ENCODE measurements around the gene GUSB.
"Not testable (repeated sequence)": the region's sequence is repeated elsewhere in the genome, so short reads cannot be mapped to it uniquely, and the experiment has no call there.

GUSB gene

DNA sequence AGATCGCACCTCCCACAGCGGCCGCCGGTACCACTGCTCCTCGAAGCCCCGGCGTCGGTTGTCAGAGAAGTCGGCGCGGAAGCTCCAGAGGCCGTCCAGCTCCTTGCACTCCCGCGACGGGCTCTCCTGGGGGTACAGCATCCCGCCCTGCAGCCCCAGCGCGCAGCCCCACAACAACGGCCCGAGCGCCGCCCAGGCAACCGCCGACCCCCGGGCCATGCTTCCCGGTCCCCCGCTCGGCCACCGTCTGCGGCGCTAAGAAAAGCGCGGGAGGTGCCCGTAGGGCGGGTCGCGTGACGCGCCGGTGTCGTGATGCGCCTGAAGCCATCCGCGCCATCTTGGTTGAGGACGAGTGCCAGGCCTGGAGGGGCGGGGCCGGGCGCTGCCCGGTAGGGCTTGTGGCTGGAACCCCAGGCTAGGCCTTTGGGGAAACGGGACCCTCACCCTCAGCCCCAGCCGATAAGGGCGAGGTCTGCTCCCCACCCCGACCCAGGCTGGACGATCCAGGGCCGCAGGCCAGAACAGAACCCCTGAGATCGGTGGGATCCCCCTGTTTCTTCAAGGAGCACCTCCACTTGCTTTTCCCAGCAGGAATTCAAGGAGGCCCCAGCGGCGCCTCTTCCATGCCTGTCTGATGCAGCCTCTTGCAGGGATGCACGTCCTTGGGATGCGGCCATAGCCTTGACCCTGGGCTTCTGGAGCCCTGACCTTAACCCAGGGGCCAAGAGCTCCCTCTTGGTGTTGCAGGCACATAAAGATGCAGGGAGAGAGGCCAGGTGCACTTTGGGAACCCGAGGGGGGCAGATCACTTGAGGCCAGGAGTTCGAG lies at the start of gene GUSB:
Gene GUSB, minus strand, starts transcription at position 249 of the 828 bp plus-strand sequence. Its CDS starts 30 bp downstream, at position 219.
- peaks cover 8% of the 10 kb centered on the region for H3K4me1 Mint-ChIP-seq
- H3K36me3 Mint-ChIP-seq (ENCODE audit: insufficient read depth) = peaks cover 15% of the 10 kb centered on the region
- H3K27me3 Mint-ChIP-seq = no peaks in the 10 kb centered on the region
- peak; percentile 79 to 88 for DNase-seq (ENCODE audit: low spot score in 2 of 2)
- ATAC-seq (replicated peaks; ENCODE audit: extremely low read depth, poor library complexity, severe bottlenecking) = peak; percentile 70
- no peaks in the 10 kb centered on the region for H3K9me3 Mint-ChIP-seq
- H3K4me3 Mint-ChIP-seq = peak within 1 kb of the TSS; percentile 78
- peak within 1 kb of the TSS; percentile 94 for H3K27ac Mint-ChIP-seq (ENCODE audit: low read depth)

DNA sequence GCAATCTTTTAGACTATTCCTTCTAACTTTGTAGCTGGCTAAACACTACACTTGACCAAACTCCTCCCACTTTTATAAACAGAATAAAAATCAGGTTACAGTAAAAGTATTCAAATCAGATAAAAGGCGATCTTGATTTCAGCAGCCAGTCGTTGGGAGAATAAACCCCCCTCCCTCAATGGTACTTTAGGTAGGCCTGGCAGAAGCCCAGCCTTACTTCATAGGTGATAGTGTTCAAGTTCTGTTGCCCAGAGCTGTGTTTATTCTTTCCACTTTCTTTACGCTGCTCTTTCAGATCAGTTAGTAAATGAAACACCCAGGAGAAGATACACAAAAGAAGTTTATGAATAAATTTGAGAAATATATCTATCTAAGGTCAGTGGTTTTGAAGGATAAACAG lies 46.3 kb upstream of the GUSB start:
- H3K36me3 Mint-ChIP-seq (ENCODE audit: insufficient read depth); H3K27ac Mint-ChIP-seq (ENCODE audit: low read depth); H3K4me3 Mint-ChIP-seq: not testable (repeated sequence)

DNA sequence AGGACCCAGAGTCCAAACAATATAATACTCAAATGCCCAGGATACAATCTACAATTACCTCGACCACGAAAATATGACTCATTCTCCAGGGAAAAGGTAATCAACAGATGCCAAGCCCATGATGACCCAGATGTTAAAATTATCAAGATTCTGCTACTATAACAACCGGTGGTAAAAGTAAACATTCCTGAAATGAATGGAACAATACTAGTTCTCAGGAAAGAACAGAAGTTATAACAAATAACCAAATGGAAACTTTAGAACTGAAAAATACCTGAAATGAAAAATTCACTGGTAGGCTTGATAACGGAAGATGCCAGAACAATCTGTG lies 34.1 kb upstream of the GUSB start:
- Mint-ChIP-seq H3K4me3 (no peak overlapping the region), H3K27me3 (peaks cover 29% of the 10 kb centered on the region), H3K27ac (ENCODE audit: low read depth) (no peak overlapping the region), H3K9me3 (no peaks in the 10 kb centered on the region), H3K36me3 (ENCODE audit: insufficient read depth) (no peaks in the 10 kb centered on the region), H3K4me1 (no peaks in the 10 kb centered on the region)
- DNase-seq (ENCODE audit: low spot score in 2 of 2) (no peak), ATAC-seq (replicated peaks; ENCODE audit: extremely low read depth, poor library complexity, severe bottlenecking) (no peak)

More for the DNA sequence above, 46.3 kb upstream of the GUSB start:
- H3K9me3 Mint-ChIP-seq; H3K4me1 Mint-ChIP-seq; H3K27me3 Mint-ChIP-seq; DNase-seq (ENCODE audit: low spot score in 2 of 2); ATAC-seq (replicated peaks; ENCODE audit: extremely low read depth, poor library complexity, severe bottlenecking): not testable (repeated sequence)

- ATAC-seq (replicated peaks; ENCODE audit: extremely low read depth, poor library complexity, severe bottlenecking) = no peak
- Mint-ChIP-seq H3K27me3 (peaks cover 29% of the 10 kb centered on the region), H3K4me1 (no peaks in the 10 kb centered on the region), H3K27ac (ENCODE audit: low read depth) (no peak overlapping the region), H3K9me3 (no peaks in the 10 kb centered on the region), H3K4me3 (no peak overlapping the region), H3K36me3 (ENCODE audit: insufficient read depth) (no peaks in the 10 kb centered on the region)
- DNase-seq (ENCODE audit: low spot score in 2 of 2) = no peak
Measured at GRCh38 chr7:66015440-66016130, 33.6 kb upstream of the GUSB start.

GRCh38 chr7:66013938-66014337 lies 31.9 kb upstream of the GUSB start:
- H3K9me3 Mint-ChIP-seq = no peaks in the 10 kb centered on the region
- no peaks in the 10 kb centered on the region for H3K4me1 Mint-ChIP-seq
- H3K4me3 Mint-ChIP-seq = no peak overlapping the region
- ATAC-seq (replicated peaks; ENCODE audit: extremely low read depth, poor library complexity, severe bottlenecking) (no peak), DNase-seq (ENCODE audit: low spot score in 2 of 2) (no peak)
- H3K27me3 Mint-ChIP-seq = peaks cover 25% of the 10 kb centered on the region
- no peaks in the 10 kb centered on the region for H3K36me3 Mint-ChIP-seq (ENCODE audit: insufficient read depth)
- no peak overlapping the region for H3K27ac Mint-ChIP-seq (ENCODE audit: low read depth)

DNA sequence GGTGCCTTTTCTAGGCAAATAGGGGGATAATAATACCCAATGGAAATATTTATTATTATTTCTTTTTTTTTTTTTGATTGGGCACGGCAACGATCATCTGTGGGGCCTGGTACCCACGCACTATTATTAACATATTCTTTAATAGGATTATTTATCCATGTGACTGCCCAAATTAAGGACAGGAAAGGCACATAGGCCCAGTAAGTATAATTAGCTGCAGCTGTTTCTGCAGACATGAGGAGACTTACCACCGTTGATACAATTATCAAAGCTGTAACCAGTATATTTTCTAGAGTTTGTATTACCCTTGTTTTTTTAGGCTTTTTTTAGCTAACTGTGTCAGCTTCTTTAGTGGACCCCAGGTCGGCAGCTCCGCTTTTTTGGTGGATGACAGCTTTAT lies 25.2 kb upstream of the GUSB start:
- H3K9me3 Mint-ChIP-seq = no peaks in the 10 kb centered on the region
- ATAC-seq (replicated peaks; ENCODE audit: extremely low read depth, poor library complexity, severe bottlenecking) (no peak), DNase-seq (ENCODE audit: low spot score in 2 of 2) (no peak)
- no peaks in the 10 kb centered on the region for H3K4me1 Mint-ChIP-seq
- no peak overlapping the region for H3K27ac Mint-ChIP-seq (ENCODE audit: low read depth)
- no peaks in the 10 kb centered on the region for H3K27me3 Mint-ChIP-seq
- no peak overlapping the region for H3K4me3 Mint-ChIP-seq
- H3K36me3 Mint-ChIP-seq (ENCODE audit: insufficient read depth) = no peaks in the 10 kb centered on the region

DNA sequence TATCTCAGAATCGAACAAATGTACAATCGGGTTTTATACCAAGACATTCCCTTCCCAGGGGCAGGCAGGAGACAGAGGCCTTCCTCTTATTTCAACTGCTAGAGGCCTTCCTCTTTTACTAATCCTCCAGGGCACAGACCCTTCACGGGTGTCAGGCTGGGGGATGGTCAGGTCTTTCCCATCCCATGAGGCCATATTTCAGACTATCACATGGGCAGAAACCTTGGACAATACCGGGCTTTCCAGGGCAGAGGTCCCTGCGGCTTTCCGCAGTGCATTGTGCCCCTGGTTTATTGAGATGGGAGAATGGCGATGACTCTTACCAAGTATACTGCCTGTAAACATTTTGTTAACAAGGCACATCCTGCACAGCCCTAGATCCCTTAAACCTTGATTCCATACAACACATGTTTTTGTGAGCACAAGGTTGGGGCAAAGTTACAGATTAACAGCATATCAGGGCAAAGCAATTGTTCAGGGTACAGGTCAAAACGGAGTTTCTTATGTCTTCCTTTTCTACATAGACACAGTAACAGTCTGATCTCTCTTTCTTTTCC lies 23.2 kb upstream of the GUSB start:
- not testable (repeated sequence) for H3K4me1 Mint-ChIP-seq; ATAC-seq (replicated peaks; ENCODE audit: extremely low read depth, poor library complexity, severe bottlenecking); H3K36me3 Mint-ChIP-seq (ENCODE audit: insufficient read depth); H3K27ac Mint-ChIP-seq (ENCODE audit: low read depth); H3K4me3 Mint-ChIP-seq; DNase-seq (ENCODE audit: low spot score in 2 of 2); H3K27me3 Mint-ChIP-seq; H3K9me3 Mint-ChIP-seq

DNA sequence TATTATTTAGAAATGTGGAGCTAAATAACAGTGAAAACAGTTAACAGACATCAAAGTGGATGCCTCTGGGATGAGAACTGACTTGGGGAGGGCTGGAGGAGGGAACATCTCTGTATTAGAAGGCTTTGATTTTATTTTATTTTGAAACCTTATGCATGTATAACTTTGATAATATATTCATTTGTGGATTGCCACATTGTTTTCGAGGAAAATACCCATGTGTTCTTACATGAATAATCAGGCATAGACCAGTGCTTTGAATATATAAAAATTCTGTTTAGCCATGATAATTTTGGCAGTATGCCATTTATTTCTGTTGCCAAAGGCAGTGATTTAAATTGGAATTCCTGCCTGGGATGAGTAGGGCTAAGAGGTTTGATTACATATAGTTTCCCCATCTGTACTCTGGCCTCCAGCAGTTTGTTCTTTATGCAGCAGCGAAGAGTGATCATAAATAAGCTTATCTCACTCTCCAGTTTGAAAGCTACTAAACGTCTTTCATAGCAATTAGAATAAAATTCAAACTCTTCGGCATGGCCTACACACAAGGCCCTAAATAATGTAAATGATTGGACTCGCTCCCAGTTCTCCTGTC lies 18.9 kb upstream of the GUSB start:
- H3K4me1 Mint-ChIP-seq; H3K36me3 Mint-ChIP-seq (ENCODE audit: insufficient read depth); DNase-seq (ENCODE audit: low spot score in 2 of 2); H3K27ac Mint-ChIP-seq (ENCODE audit: low read depth); H3K4me3 Mint-ChIP-seq; H3K9me3 Mint-ChIP-seq; H3K27me3 Mint-ChIP-seq; ATAC-seq (replicated peaks; ENCODE audit: extremely low read depth, poor library complexity, severe bottlenecking): not testable (repeated sequence)

DNA sequence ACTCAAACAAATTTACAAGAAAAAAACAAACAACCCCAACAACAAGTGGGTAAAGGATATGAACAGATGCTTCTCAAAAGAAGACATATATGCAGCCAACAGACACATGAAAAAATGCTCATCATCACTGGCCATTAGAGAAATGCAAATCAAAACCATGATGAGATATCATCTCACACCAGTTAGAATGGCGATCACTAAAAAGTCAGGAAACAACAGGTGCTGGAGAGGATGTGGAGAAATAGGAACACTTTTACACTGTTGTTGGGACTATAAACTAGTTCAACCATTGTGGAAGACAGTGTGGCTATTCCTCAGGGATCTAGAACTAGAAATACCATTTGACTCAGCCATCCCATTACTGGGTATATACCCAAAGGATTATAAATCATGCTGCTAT lies 13.0 kb upstream of the GUSB start:
- H3K27me3 Mint-ChIP-seq; H3K4me3 Mint-ChIP-seq; ATAC-seq (replicated peaks; ENCODE audit: extremely low read depth, poor library complexity, severe bottlenecking); H3K36me3 Mint-ChIP-seq (ENCODE audit: insufficient read depth); H3K4me1 Mint-ChIP-seq; H3K27ac Mint-ChIP-seq (ENCODE audit: low read depth); H3K9me3 Mint-ChIP-seq; DNase-seq (ENCODE audit: low spot score in 2 of 2): not testable (repeated sequence)

- Mint-ChIP-seq H3K4me1 (no peaks in the 10 kb centered on the region), H3K9me3 (no peaks in the 10 kb centered on the region), H3K36me3 (ENCODE audit: insufficient read depth) (no peaks in the 10 kb centered on the region), H3K4me3 (no peak overlapping the region), H3K27ac (ENCODE audit: low read depth) (no peak overlapping the region), H3K27me3 (no peaks in the 10 kb centered on the region)
- no peak for ATAC-seq (replicated peaks; ENCODE audit: extremely low read depth, poor library complexity, severe bottlenecking)
- no peak for DNase-seq (ENCODE audit: low spot score in 2 of 2)
Measured at GRCh38 chr7:65992526-65992925, 10.5 kb upstream of the GUSB start.

DNA sequence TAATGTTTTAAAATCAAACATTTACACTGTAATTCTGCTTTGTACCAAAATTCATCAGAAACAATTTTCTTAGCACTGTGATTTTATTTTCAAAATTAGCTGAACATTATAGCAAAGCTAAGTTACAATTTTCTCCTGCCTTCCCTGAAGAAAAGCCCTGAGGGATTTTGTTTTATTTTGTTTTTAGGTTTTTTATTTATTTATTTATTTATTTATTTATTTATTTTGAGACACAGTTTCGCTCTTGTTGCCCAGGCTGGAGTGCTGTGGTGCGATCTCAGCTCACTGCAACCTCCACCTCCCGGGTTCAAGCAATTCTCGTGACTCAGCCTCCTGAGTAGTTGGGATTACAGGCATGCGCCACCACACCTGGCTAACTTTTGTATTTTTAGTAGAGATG lies 9.8 kb upstream of the GUSB start:
- H3K36me3 Mint-ChIP-seq (ENCODE audit: insufficient read depth); ATAC-seq (replicated peaks; ENCODE audit: extremely low read depth, poor library complexity, severe bottlenecking); H3K4me1 Mint-ChIP-seq; H3K4me3 Mint-ChIP-seq; H3K27me3 Mint-ChIP-seq; DNase-seq (ENCODE audit: low spot score in 2 of 2); H3K27ac Mint-ChIP-seq (ENCODE audit: low read depth); H3K9me3 Mint-ChIP-seq: not testable (repeated sequence)

- no peak overlapping the region for H3K4me3 Mint-ChIP-seq
- no peaks in the 10 kb centered on the region for H3K9me3 Mint-ChIP-seq
- no peaks in the 10 kb centered on the region for H3K27me3 Mint-ChIP-seq
- H3K36me3 Mint-ChIP-seq (ENCODE audit: insufficient read depth) = no peaks in the 10 kb centered on the region
- no peak for ATAC-seq (replicated peaks; ENCODE audit: extremely low read depth, poor library complexity, severe bottlenecking)
- H3K27ac Mint-ChIP-seq (ENCODE audit: low read depth) = no peak overlapping the region
- DNase-seq (ENCODE audit: low spot score in 2 of 2) = no peak
- no peaks in the 10 kb centered on the region for H3K4me1 Mint-ChIP-seq
Measured at GRCh38 chr7:65989694-65990080, 7.7 kb upstream of the GUSB start.

GRCh38 chr7:65988503-65988902 lies 6.5 kb upstream of the GUSB start:
- H3K4me3 Mint-ChIP-seq; ATAC-seq (replicated peaks; ENCODE audit: extremely low read depth, poor library complexity, severe bottlenecking); H3K27ac Mint-ChIP-seq (ENCODE audit: low read depth); DNase-seq (ENCODE audit: low spot score in 2 of 2); H3K9me3 Mint-ChIP-seq; H3K4me1 Mint-ChIP-seq; H3K27me3 Mint-ChIP-seq; H3K36me3 Mint-ChIP-seq (ENCODE audit: insufficient read depth): not testable (repeated sequence)

All from central memory CD8-positive, alpha-beta T cell (primary cell).